Astrocyte (in vitro differentiated cells and primary cell): ENCODE results near the gene PMCH. TPM values are rescaled to one million over a fixed set of nuclear protein-coding genes. Genes with fewer than 3 reads are reported as not detected.
"Not testable (repeated sequence)": the region's sequence is repeated elsewhere in the genome, so short reads cannot be mapped to it uniquely, and the experiment has no call there.

Experiments used
- DNase-seq: peaks from one replicate; pipeline ENCODE4 v3.0.0-alpha.2; 2010; ENCODE audit warnings: low read depth
- FAIRE-seq: peaks from 2 replicates; lab custom pipeline; 2011; peaks lifted over from hg19 to GRCh38; lab: Jason Lieb, UNC
- H2AFZ ChIP-seq: 2 replicates; pipeline ENCODE4 v1.6.0; 2012; ENCODE audit warnings: low read depth, low read length, inconsistent platforms
- H3K27ac ChIP-seq: 2 replicates; pipeline ENCODE4 v1.5.1; 2011; ENCODE audit warnings: low read depth, low read length, inconsistent platforms
- H3K27me3 ChIP-seq: 2 replicates; pipeline ENCODE4 v1.6.0; 2011; ENCODE audit warnings: low read length, inconsistent platforms; ENCODE audit not compliant: insufficient read depth
- H3K36me3 ChIP-seq: 2 replicates; pipeline ENCODE4 v1.5.1; 2011; ENCODE audit warnings: low read length, inconsistent platforms; ENCODE audit not compliant: insufficient read depth
- H3K4me1 ChIP-seq: 2 replicates; pipeline ENCODE4 v1.5.1; 2011; ENCODE audit warnings: low read length, inconsistent platforms; ENCODE audit not compliant: insufficient read depth
- H3K4me2 ChIP-seq: 2 replicates; pipeline ENCODE4 v1.6.0; 2012; ENCODE audit warnings: low read length, inconsistent platforms
- H3K4me3 ChIP-seq: 2 replicates; pipeline ENCODE4 v1.5.1; 2011; ENCODE audit warnings: low read depth, mild to moderate bottlenecking, low read length, inconsistent platforms; ENCODE audit not compliant: insufficient read depth
- H3K79me2 ChIP-seq: 2 replicates; pipeline ENCODE4 v1.6.0; 2012; ENCODE audit warnings: mild to moderate bottlenecking, low read length, inconsistent platforms; ENCODE audit not compliant: insufficient read depth
- H3K9ac ChIP-seq: 2 replicates; pipeline ENCODE4 v1.6.0; 2012; ENCODE audit warnings: mild to moderate bottlenecking, low read length, inconsistent platforms
- H3K9me3 ChIP-seq: 2 replicates; pipeline ENCODE4 v1.5.1; 2012; ENCODE audit warnings: low read depth, mild to moderate bottlenecking, low read length, inconsistent platforms; ENCODE audit not compliant: insufficient read depth
- H4K20me1 ChIP-seq: 2 replicates; pipeline ENCODE4 v1.6.0; 2012; ENCODE audit warnings: low read length, inconsistent platforms; ENCODE audit not compliant: insufficient read depth
- H3K27ac Mint-ChIP-seq: one replicate; pipeline ENCODE4 v1.8.0; 2021; ENCODE audit warnings: mild to moderate bottlenecking, mixed read lengths; ENCODE audit not compliant: unreplicated experiment
- H3K27me3 Mint-ChIP-seq: one replicate; pipeline ENCODE4 v1.8.0; 2021; ENCODE audit warnings: low read depth, mixed read lengths; ENCODE audit not compliant: unreplicated experiment
- H3K36me3 Mint-ChIP-seq: one replicate; pipeline ENCODE4 v1.8.0; 2021; ENCODE audit warnings: low read depth, mixed read lengths; ENCODE audit not compliant: unreplicated experiment
- H3K4me1 Mint-ChIP-seq: one replicate; pipeline ENCODE4 v1.8.0; 2021; ENCODE audit warnings: low read depth, mixed read lengths; ENCODE audit not compliant: unreplicated experiment
- H3K4me3 Mint-ChIP-seq: one replicate; pipeline ENCODE4 v1.8.0; 2021; ENCODE audit warnings: mild to moderate bottlenecking, moderate library complexity, mixed read lengths; ENCODE audit not compliant: unreplicated experiment
- H3K9me3 Mint-ChIP-seq: one replicate; pipeline ENCODE4 v1.8.0; 2021; ENCODE audit warnings: mild to moderate bottlenecking, mixed read lengths; ENCODE audit not compliant: unreplicated experiment
- EZH2 ChIP-seq: IDR thresholded peaks from 2 replicates; pipeline ENCODE4 v1.6.1; 2012; ENCODE audit warnings: mild to moderate bottlenecking, low read length, inconsistent platforms; ENCODE audit not compliant: insufficient read depth
- total RNA-seq: library from RNA; stranded (reverse); gene quantifications from 2 replicates; pipeline ENCODE4 v1.2.1, GENCODE V29; 2021
- TF ChIP-seq, protein P1 (sequence below): IDR thresholded peaks from 2 replicates; pipeline ENCODE4 v1.5.1; 2011; ENCODE audit warnings: low read depth, mild to moderate bottlenecking, inconsistent platforms, low read length, moderate library complexity; ENCODE audit not compliant: insufficient read depth

Gene PMCH
- total RNA-seq, 1 donor from 2014 or later = not detected

DNA sequence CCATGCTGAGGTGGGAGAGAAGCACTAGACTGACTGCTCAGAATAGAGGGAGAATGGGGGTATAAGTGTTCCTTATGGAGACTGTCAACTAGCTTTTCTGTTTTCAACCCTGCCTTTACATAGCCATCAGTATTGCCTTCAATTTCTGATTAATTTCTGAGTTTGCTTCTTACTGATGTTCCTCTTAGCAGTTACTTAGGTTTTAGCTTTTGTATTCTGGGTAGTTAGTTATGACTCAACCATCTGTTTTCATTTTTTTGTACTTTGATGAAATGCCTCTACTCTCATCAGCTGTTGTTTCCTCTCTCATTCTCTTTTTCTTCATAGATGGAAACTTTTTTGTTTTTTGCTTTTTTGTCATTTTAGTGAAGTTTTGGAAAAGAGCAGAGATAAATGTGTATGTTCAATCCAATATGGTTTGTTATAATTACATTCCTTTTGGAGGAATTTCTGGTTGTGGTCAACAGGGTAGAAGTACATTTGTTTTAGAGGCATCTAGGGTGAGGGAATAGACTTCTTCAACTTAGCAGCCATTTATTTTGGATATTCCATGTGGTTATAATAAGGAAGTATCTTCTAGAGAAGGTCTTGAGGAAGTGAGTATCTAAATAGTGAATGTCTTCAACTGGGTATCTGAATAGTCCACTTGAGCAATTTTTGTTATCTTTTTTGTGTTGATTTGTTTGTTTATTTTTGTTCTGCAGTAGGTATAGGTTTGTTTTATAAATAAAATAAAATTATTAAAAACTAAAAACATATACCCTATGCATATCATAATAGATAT lies 29.6 kb downstream of the PMCH start:
- H3K27me3 ChIP-seq = no peaks in the 10 kb centered on the region
- H3K4me3 Mint-ChIP-seq = no peak overlapping the region
- no peak overlapping the region for H3K27ac ChIP-seq
- DNase-seq = no peak
- H3K36me3 ChIP-seq = no peaks in the 10 kb centered on the region
- FAIRE-seq = no peak
- no peak overlapping the region for H3K27ac Mint-ChIP-seq
- H3K4me2 ChIP-seq = no peak overlapping the region
- H2AFZ ChIP-seq = no peak overlapping the region
- no peak overlapping the region for H3K4me3 ChIP-seq
- H3K9me3 Mint-ChIP-seq = no peaks in the 10 kb centered on the region
- no peaks in the 10 kb centered on the region for H4K20me1 ChIP-seq
- no peaks in the 10 kb centered on the region for H3K79me2 ChIP-seq
- TF ChIP-seq EZH2 = no peak
- TF ChIP-seq, protein P1, sequence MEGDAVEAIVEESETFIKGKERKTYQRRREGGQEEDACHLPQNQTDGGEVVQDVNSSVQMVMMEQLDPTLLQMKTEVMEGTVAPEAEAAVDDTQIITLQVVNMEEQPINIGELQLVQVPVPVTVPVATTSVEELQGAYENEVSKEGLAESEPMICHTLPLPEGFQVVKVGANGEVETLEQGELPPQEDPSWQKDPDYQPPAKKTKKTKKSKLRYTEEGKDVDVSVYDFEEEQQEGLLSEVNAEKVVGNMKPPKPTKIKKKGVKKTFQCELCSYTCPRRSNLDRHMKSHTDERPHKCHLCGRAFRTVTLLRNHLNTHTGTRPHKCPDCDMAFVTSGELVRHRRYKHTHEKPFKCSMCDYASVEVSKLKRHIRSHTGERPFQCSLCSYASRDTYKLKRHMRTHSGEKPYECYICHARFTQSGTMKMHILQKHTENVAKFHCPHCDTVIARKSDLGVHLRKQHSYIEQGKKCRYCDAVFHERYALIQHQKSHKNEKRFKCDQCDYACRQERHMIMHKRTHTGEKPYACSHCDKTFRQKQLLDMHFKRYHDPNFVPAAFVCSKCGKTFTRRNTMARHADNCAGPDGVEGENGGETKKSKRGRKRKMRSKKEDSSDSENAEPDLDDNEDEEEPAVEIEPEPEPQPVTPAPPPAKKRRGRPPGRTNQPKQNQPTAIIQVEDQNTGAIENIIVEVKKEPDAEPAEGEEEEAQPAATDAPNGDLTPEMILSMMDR = no peak
- no peaks in the 10 kb centered on the region for H3K4me1 ChIP-seq
- H3K4me1 Mint-ChIP-seq = peaks cover 11% of the 10 kb centered on the region
- no peaks in the 10 kb centered on the region for H3K27me3 Mint-ChIP-seq
- H3K9me3 ChIP-seq = no peaks in the 10 kb centered on the region
- H3K36me3 Mint-ChIP-seq = no peaks in the 10 kb centered on the region
- H3K9ac ChIP-seq = no peak overlapping the region

DNA sequence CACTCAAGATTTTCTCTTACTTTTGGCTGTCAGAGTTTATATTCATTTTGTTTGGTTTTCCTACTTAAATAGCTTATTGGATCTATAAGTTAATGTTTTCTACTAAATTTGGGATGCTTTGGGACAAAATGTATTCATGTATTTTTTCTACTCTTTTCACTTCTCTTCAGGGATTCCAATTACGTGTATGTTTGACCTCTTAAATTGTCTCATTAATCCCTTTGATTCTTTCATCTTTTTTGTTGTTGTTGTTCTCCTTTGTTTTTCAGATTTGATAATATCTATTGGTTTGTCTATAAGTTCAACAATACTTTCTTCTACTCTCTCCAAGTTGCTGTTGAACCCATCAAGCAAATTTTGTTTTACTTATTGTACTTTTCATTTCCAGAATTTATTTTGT lies 34.2 kb downstream of the PMCH start:
- Histone ChIP-seq H3K27me3 (no peaks in the 10 kb centered on the region), H3K27ac (no peak overlapping the region), H3K4me1 (no peaks in the 10 kb centered on the region), H3K9ac (no peak overlapping the region), H2AFZ (no peak overlapping the region), H4K20me1 (no peaks in the 10 kb centered on the region), H3K4me2 (no peak overlapping the region), H3K9me3 (no peaks in the 10 kb centered on the region), H3K79me2 (no peaks in the 10 kb centered on the region), H3K36me3 (no peaks in the 10 kb centered on the region), H3K4me3 (no peak overlapping the region)
- no peak overlapping the region for H3K27ac Mint-ChIP-seq
- H3K9me3 Mint-ChIP-seq = no peaks in the 10 kb centered on the region
- no peaks in the 10 kb centered on the region for H3K27me3 Mint-ChIP-seq
- no peak for DNase-seq
- TF ChIP-seq, protein P1 = no peak
- no peak overlapping the region for H3K4me3 Mint-ChIP-seq
- H3K4me1 Mint-ChIP-seq = peaks cover 4% of the 10 kb centered on the region
- FAIRE-seq = no peak
- H3K36me3 Mint-ChIP-seq = no peaks in the 10 kb centered on the region

DNA sequence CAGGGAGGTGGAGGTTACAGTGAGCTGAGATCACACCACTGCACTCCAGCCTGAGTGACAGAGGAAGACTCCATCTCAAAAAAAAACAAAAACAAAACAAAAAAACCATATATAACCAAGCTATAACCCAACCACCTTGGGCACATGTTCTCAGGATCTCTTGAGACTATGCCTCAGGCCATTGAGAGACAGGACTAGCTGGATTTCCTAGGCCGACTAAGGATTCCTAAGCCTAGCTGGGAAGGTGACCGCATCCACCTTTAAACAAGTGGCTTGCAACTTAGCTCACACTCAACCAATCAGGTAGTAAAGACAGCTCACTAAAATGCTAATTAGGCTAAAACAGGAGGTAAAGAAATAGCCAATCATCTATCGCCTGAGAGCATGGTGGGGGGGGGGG lies 42.4 kb downstream of the PMCH start:
- not testable (repeated sequence) for H3K4me1 Mint-ChIP-seq, H3K9ac ChIP-seq, H3K27ac ChIP-seq, H3K4me1 ChIP-seq, H4K20me1 ChIP-seq, H3K79me2 ChIP-seq, H3K4me3 Mint-ChIP-seq, H3K9me3 ChIP-seq, FAIRE-seq, H3K9me3 Mint-ChIP-seq, H3K27ac Mint-ChIP-seq, H3K36me3 Mint-ChIP-seq, H3K4me2 ChIP-seq, DNase-seq, H3K27me3 ChIP-seq, H3K27me3 Mint-ChIP-seq, H2AFZ ChIP-seq, H3K4me3 ChIP-seq, H3K36me3 ChIP-seq

DNA sequence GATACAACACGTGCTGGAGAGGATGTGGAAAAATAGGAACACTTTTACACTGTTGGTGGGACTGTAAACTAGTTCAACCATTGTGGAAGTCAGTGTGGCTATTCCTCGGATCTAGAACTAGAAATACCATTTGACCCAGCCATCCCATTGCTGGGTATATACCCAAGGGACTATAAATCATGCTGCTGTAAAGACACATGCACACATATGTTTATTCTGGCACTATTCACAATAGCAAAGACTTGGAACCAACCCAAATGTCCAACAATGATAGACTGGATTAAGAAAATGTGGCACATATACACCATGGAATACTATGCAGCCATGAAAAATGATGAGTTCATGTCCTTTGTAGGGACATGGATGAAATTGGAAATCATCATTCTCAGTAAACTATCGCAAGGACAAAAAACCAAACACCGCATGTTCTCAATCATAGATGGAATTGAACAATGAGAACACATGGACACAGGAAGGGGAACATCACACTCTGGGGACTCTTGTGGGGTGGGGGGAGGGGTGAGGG lies 50.5 kb downstream of the PMCH start:
- not testable (repeated sequence) for DNase-seq, H3K27me3 ChIP-seq, H3K79me2 ChIP-seq, H3K4me1 ChIP-seq, H3K9me3 ChIP-seq, H3K4me2 ChIP-seq, H3K9ac ChIP-seq, H3K4me1 Mint-ChIP-seq, H3K36me3 ChIP-seq, H3K9me3 Mint-ChIP-seq, H3K4me3 ChIP-seq, H3K36me3 Mint-ChIP-seq, H4K20me1 ChIP-seq, H3K27ac Mint-ChIP-seq, H3K27me3 Mint-ChIP-seq, H2AFZ ChIP-seq, FAIRE-seq, H3K27ac ChIP-seq, H3K4me3 Mint-ChIP-seq
